ENCODE data around the gene C4orf50. TPM values are rescaled to one million over a fixed set of nuclear protein-coding genes. Genes with fewer than 3 reads are reported as not detected.

C4orf50 gene
- total and polyA plus RNA-seq, 12 donors = 0.08 to 1.4 (median 0.56) TPM; not detected in 4

DNA sequence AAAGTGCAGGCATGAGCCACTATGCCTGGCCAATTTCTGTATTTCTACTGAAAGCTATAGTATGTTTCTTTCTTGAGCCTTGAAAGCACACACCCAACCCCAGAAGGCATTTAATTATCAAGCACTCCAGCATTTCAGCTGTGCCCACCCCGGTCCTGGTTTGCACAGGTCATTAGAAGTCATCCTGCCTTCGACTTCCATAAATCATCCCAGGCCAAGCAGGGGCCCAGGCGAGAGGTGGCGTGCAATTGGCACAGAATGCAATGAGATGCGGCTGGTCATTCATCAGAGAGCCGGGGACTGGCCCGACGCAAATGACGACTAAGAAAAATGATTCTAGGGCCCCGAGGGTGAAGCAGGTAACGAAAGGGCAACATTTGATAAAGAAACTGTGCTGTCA lies 100.6 kb downstream of the C4orf50 start:
- Histone ChIP-seq H3K36me3 (replicated peaks in 1 of 2) (no peaks in the 10 kb centered on the region), H3K9me3 (replicated peaks in 1 of 3) (no peaks in the 10 kb centered on the region), H3K4me3 (no peak overlapping the region), H3K27me3 (peaks cover 9% of the 10 kb centered on the region), H3K4me1 (replicated peaks in 1 of 2) (no peaks in the 10 kb centered on the region), H3K27ac (no peak overlapping the region)
- TF ChIP-seq CTCF (IDR thresholded peaks at IDR 0.05) (no peak), POLR2A (IDR thresholded peaks at IDR 0.05) (no peak)
- no peak for DNase-seq
- 43 to 63% (median 58%) methylated on average over 11 of the region's 11 CpGs for WGBS, 4 donors
- intact Hi-C loops (cut with DNase I) = no loop called here

GRCh38 chr4:5916229-5916628 lies 102.0 kb downstream of the C4orf50 start:
- intact Hi-C loops (cut with DNase I) = no loop called here

DNA sequence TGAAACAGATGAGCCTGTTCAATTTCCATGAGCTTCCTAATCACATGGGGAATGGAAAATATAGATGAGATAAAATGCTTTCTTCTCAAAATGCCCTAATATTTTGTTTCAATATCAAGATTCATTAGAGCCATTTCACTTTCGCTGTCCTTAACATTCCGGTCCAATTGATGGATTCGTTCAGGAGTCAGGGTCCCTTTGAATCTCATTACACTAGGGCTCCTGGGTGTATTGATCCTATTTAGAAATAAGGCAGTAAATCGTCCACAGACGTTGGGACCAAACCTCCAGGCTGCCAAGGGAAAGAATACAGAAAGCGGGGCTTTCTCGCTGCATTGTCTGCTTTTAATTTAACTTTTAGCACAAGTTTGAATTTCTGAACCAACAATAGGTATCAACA lies 104.8 kb downstream of the C4orf50 start:
- Histone ChIP-seq H3K9me3 (replicated peaks in 1 of 3) (no peaks in the 10 kb centered on the region), H3K36me3 (replicated peaks in 1 of 2) (no peaks in the 10 kb centered on the region), H3K4me3 (no peak overlapping the region), H3K27ac (no peak overlapping the region), H3K27me3 (no peaks in the 10 kb centered on the region), H3K4me1 (replicated peaks in 1 of 2) (no peaks in the 10 kb centered on the region)
- TF ChIP-seq POLR2A (IDR thresholded peaks at IDR 0.05) (no peak), CTCF (IDR thresholded peaks at IDR 0.05) (no peak)
- DNase-seq = no peak
- intact Hi-C loops (cut with DNase I) = no loop called here
- WGBS, 4 donors = 71 to 85% (median 81%) methylated on average over 7 of the region's 7 CpGs

More at GRCh38 chr4:5916229-5916628, 102.0 kb downstream of the C4orf50 start:
- TF ChIP-seq POLR2A (IDR thresholded peaks at IDR 0.05) (no peak), CTCF (IDR thresholded peaks at IDR 0.05) (no peak)
- H3K4me3 ChIP-seq = no peak overlapping the region
- no peak for DNase-seq
- H3K4me1 ChIP-seq (replicated peaks in 1 of 2) = no peaks in the 10 kb centered on the region
- 27 to 50% (median 47%) methylated on average over 3 of the region's 3 CpGs for WGBS, 4 donors
- H3K36me3 ChIP-seq (replicated peaks in 1 of 2) = no peaks in the 10 kb centered on the region
- no peaks in the 10 kb centered on the region for H3K9me3 ChIP-seq (replicated peaks in 1 of 3)
- no peak overlapping the region for H3K27ac ChIP-seq
- peaks cover 9% of the 10 kb centered on the region for H3K27me3 ChIP-seq

GRCh38 chr4:5912614-5913019 lies 105.6 kb downstream of the C4orf50 start:
- no peak overlapping the region for H3K27ac ChIP-seq
- WGBS, 4 donors = 82 to 93% (median 92%) methylated on average over 1 of the region's 1 CpG
- intact Hi-C loops (cut with DNase I) = no loop called here
- no peaks in the 10 kb centered on the region for H3K27me3 ChIP-seq
- H3K4me3 ChIP-seq = no peak overlapping the region
- H3K9me3 ChIP-seq (replicated peaks in 1 of 3) = no peaks in the 10 kb centered on the region
- H3K4me1 ChIP-seq (replicated peaks in 1 of 2) = no peaks in the 10 kb centered on the region
- no peaks in the 10 kb centered on the region for H3K36me3 ChIP-seq (replicated peaks in 1 of 2)
- no peak for TF ChIP-seq POLR2A (IDR thresholded peaks at IDR 0.05)
- TF ChIP-seq CTCF (IDR thresholded peaks at IDR 0.05) = no peak
- DNase-seq = no peak
